SU-DHL-6 (cell line): Measurements from ENCODE around the gene CYTH1.

Experiments
- EZH2phosphoT487 ChIP-seq: fragments of 200-600 bp; sonication (generic), shearing (Covaris generic); conservative IDR thresholded peaks from 2 replicates; pipeline ENCODE4 v1.6.1; 2018; ENCODE audit warnings: mild to moderate bottlenecking, antibody characterized with exemption, low read length, moderate library complexity, mixed read lengths
- TF ChIP-seq, protein P1 (sequence below): fragments of 200-600 bp; sonication (generic); IDR thresholded peaks from one replicate; pipeline ENCODE4 v1.5.1; 2017; ENCODE audit warnings: antibody characterized with exemption, mild to moderate bottlenecking, low read length, moderate library complexity; ENCODE audit not compliant: insufficient read depth, poor library complexity, severe bottlenecking

DNA sequence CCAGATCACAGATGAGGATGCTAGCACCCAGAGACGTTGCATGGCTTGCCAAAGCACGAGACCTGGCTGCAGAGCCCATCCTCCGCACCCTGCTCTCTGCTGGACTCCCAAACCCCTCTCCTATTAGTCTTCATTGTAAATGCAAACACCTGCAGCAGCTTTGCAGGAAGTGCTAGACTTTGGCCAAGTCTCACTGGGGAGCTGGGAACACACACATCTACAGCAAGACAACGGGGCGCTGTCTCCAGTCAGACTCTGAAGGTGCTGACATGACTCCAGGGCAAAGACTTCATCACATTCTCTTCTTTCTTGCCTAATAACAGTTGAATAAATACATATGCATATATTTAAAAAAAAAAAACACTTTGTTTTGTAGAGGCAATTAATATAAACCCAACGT is 43.8 kb downstream of the CYTH1 start:
- TF ChIP-seq, protein P1, sequence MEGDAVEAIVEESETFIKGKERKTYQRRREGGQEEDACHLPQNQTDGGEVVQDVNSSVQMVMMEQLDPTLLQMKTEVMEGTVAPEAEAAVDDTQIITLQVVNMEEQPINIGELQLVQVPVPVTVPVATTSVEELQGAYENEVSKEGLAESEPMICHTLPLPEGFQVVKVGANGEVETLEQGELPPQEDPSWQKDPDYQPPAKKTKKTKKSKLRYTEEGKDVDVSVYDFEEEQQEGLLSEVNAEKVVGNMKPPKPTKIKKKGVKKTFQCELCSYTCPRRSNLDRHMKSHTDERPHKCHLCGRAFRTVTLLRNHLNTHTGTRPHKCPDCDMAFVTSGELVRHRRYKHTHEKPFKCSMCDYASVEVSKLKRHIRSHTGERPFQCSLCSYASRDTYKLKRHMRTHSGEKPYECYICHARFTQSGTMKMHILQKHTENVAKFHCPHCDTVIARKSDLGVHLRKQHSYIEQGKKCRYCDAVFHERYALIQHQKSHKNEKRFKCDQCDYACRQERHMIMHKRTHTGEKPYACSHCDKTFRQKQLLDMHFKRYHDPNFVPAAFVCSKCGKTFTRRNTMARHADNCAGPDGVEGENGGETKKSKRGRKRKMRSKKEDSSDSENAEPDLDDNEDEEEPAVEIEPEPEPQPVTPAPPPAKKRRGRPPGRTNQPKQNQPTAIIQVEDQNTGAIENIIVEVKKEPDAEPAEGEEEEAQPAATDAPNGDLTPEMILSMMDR: no peak
- no peak for TF ChIP-seq EZH2phosphoT487
